ENCODE data around the gene BIN1. TPM values are rescaled to one million over a fixed set of nuclear protein-coding genes. Genes with fewer than 3 reads are reported as not detected.

BIN1 gene
- total and polyA plus RNA-seq, 2 donors (not counting 1 experiment from before 2014, with no cell fraction given) = 90.6 to 92.3 TPM

- Histone ChIP-seq H3K9me3 (ENCODE audit: control extremely low read depth in 1 of 3, control insufficient read depth in 2 of 3, insufficient read depth in 1 of 3, low read length in 2 of 3) (no peaks in the 10 kb centered on the region), H3K27ac (ENCODE audit: low read length in 2 of 2) (no peak overlapping the region), H4K20me1 (ENCODE audit: control insufficient read depth, insufficient read depth, low read length, poor library complexity, severe bottlenecking) (peaks cover 93% of the 10 kb centered on the region), H3K36me3 (replicated peaks in 1 of 2; ENCODE audit: control extremely low read depth in 1 of 2, control insufficient read depth in 1 of 2, extremely low read depth in 1 of 2, insufficient read depth in 2 of 2, low read length in 1 of 2) (peaks cover 0 to 77% of the 10 kb centered on the region in 2 experiments), H3K4me3 (ENCODE audit: control extremely low read depth in 1 of 5, extremely low read depth in 1 of 5, insufficient read depth in 1 of 5, low read depth in 2 of 5, low read length in 4 of 5) (no peak overlapping the region), H3K4me2 (replicated peaks; ENCODE audit: low read depth, low read length, poor library complexity, severe bottlenecking) (no peak overlapping the region), H3K4me1 (ENCODE audit: control insufficient read depth in 2 of 2, insufficient read depth in 2 of 2, low read length in 2 of 2) (peaks cover 0 to 8% of the 10 kb centered on the region in 2 donors), H3K27me3 (replicated peaks in 1 of 4; ENCODE audit: control extremely low read depth in 1 of 4, control insufficient read depth in 3 of 4, insufficient read depth in 4 of 4, low read length in 3 of 4) (no peaks in the 10 kb centered on the region), H2AFZ (ENCODE audit: insufficient read depth, low read depth, low read length, poor library complexity, severe bottlenecking) (no peak overlapping the region), H3K79me2 (ENCODE audit: control insufficient read depth, insufficient read depth, low read length) (peaks cover 22% of the 10 kb centered on the region), H3K9ac (ENCODE audit: low read length) (no peak overlapping the region)
- H3K4me1 Mint-ChIP-seq = peaks cover 15% of the 10 kb centered on the region
- ChIA-PET POLR2A (interaction anchor here (1.5 kb wide), 1 partner anchor 40 kb away, joined by 3 read pairs; the partner anchor contains the start of gene BIN1), CTCF (interaction anchor here (0.6 to 4.3 kb wide), 7 partner anchors 10 to 1558 kb away, joined by 3 to 42 read pairs (median 9); partner anchors contain the start of gene BIN1)
- H3K27ac Mint-ChIP-seq = no peak overlapping the region
- no peak for ATAC-seq (ENCODE audit: low read depth)
- H3K27me3 Mint-ChIP-seq = no peaks in the 10 kb centered on the region
- 93% methylated on average over 9 of the region's 10 CpGs for WGBS (ENCODE audit: insufficient coverage)
- no peaks in the 10 kb centered on the region for H3K9me3 Mint-ChIP-seq (ENCODE audit: insufficient read depth)
- intact Hi-C loops (cut with micrococcal nuclease) = no loop called here
- TF ChIP-seq, protein P1, sequence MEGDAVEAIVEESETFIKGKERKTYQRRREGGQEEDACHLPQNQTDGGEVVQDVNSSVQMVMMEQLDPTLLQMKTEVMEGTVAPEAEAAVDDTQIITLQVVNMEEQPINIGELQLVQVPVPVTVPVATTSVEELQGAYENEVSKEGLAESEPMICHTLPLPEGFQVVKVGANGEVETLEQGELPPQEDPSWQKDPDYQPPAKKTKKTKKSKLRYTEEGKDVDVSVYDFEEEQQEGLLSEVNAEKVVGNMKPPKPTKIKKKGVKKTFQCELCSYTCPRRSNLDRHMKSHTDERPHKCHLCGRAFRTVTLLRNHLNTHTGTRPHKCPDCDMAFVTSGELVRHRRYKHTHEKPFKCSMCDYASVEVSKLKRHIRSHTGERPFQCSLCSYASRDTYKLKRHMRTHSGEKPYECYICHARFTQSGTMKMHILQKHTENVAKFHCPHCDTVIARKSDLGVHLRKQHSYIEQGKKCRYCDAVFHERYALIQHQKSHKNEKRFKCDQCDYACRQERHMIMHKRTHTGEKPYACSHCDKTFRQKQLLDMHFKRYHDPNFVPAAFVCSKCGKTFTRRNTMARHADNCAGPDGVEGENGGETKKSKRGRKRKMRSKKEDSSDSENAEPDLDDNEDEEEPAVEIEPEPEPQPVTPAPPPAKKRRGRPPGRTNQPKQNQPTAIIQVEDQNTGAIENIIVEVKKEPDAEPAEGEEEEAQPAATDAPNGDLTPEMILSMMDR (IDR thresholded peaks at IDR 0.05) = no peak
- TF ChIP-seq EZH2 (IDR thresholded peaks at IDR 0.05; ENCODE audit: borderline replicate concordance, insufficient read depth, low read depth, low read length, poor library complexity, severe bottlenecking) = no peak
- no peak for DNase-seq
- no peak overlapping the region for H3K4me3 Mint-ChIP-seq
These were observed 40.0 kb downstream of the BIN1 start for GRCh38 chr2:127066942-127067341.

GRCh38 chr2:127065940-127066318 lies 41.0 kb downstream of the BIN1 start:
- DNase-seq = no peak
- no peaks in the 10 kb centered on the region for H3K9me3 ChIP-seq (ENCODE audit: control extremely low read depth in 1 of 3, control insufficient read depth in 2 of 3, insufficient read depth in 1 of 3, low read length in 2 of 3)
- H4K20me1 ChIP-seq (ENCODE audit: control insufficient read depth, insufficient read depth, low read length, poor library complexity, severe bottlenecking) = peaks cover 88% of the 10 kb centered on the region
- H3K9ac ChIP-seq (ENCODE audit: low read length) = no peak overlapping the region
- WGBS (ENCODE audit: insufficient coverage) = 94% methylated on average over 4 of the region's 5 CpGs
- CTCF ChIA-PET = interaction anchor here (0.9 to 1.9 kb wide), 2 partner anchors 108 to 413 kb away, joined by 3 to 6 read pairs; no protein-coding TSS in a partner anchor
- H3K27ac ChIP-seq (ENCODE audit: low read length in 2 of 2) = no peak overlapping the region
- H3K36me3 ChIP-seq (replicated peaks in 1 of 2; ENCODE audit: control extremely low read depth in 1 of 2, control insufficient read depth in 1 of 2, extremely low read depth in 1 of 2, insufficient read depth in 2 of 2, low read length in 1 of 2) = peaks cover 0 to 74% of the 10 kb centered on the region in 2 experiments
- no peak for ATAC-seq (ENCODE audit: low read depth)
- no peak overlapping the region for H3K4me3 ChIP-seq (ENCODE audit: control extremely low read depth in 1 of 5, extremely low read depth in 1 of 5, insufficient read depth in 1 of 5, low read depth in 2 of 5, low read length in 4 of 5)
- Mint-ChIP-seq H3K9me3 (ENCODE audit: insufficient read depth) (no peaks in the 10 kb centered on the region), H3K4me3 (no peak overlapping the region), H3K4me1 (peaks cover 12% of the 10 kb centered on the region), H3K27ac (no peak overlapping the region), H3K27me3 (no peaks in the 10 kb centered on the region)
- peaks cover 0 to 8% of the 10 kb centered on the region in 2 donors for H3K4me1 ChIP-seq (ENCODE audit: control insufficient read depth in 2 of 2, insufficient read depth in 2 of 2, low read length in 2 of 2)
- intact Hi-C loops (cut with micrococcal nuclease) = no loop called here
- no peaks in the 10 kb centered on the region for H3K27me3 ChIP-seq (replicated peaks in 1 of 4; ENCODE audit: control extremely low read depth in 1 of 4, control insufficient read depth in 3 of 4, insufficient read depth in 4 of 4, low read length in 3 of 4)
- no peak overlapping the region for H3K4me2 ChIP-seq (replicated peaks; ENCODE audit: low read depth, low read length, poor library complexity, severe bottlenecking)
- POLR2A ChIA-PET = no interaction called here
- peaks cover 22% of the 10 kb centered on the region for H3K79me2 ChIP-seq (ENCODE audit: control insufficient read depth, insufficient read depth, low read length)
- TF ChIP-seq, protein P1 (IDR thresholded peaks at IDR 0.05) = no peak
- TF ChIP-seq EZH2 (IDR thresholded peaks at IDR 0.05; ENCODE audit: borderline replicate concordance, insufficient read depth, low read depth, low read length, poor library complexity, severe bottlenecking) = no peak
- no peak overlapping the region for H2AFZ ChIP-seq (ENCODE audit: insufficient read depth, low read depth, low read length, poor library complexity, severe bottlenecking)
